Measurements from ENCODE around the gene CADPS2. TPM values are rescaled to one million over a fixed set of nuclear protein-coding genes. Genes with fewer than 3 reads are reported as not detected.

CADPS2 gene
- total and polyA plus RNA-seq, 2 donors (not counting 1 experiment from before 2014, with no cell fraction given): not detected

- WGBS (ENCODE audit: insufficient coverage): 67% methylated on average over 1 of the region's 1 CpG
- intact Hi-C loops (cut with micrococcal nuclease): no loop called here
- DNase-seq: no peak
- Histone ChIP-seq H4K20me1 (ENCODE audit: control insufficient read depth, insufficient read depth, low read length, poor library complexity, severe bottlenecking) (no peaks in the 10 kb centered on the region), H3K4me2 (replicated peaks; ENCODE audit: low read depth, low read length, poor library complexity, severe bottlenecking) (no peak overlapping the region), H3K4me3 (ENCODE audit: control extremely low read depth in 1 of 5, extremely low read depth in 1 of 5, insufficient read depth in 1 of 5, low read depth in 2 of 5, low read length in 4 of 5) (no peak overlapping the region), H3K79me2 (ENCODE audit: control insufficient read depth, insufficient read depth, low read length) (no peaks in the 10 kb centered on the region), H3K9me3 (ENCODE audit: control extremely low read depth in 1 of 3, control insufficient read depth in 2 of 3, insufficient read depth in 1 of 3, low read length in 2 of 3) (no peaks in the 10 kb centered on the region), H3K27me3 (replicated peaks in 1 of 4; ENCODE audit: control extremely low read depth in 1 of 4, control insufficient read depth in 3 of 4, insufficient read depth in 4 of 4, low read length in 3 of 4) (no peaks in the 10 kb centered on the region), H3K9ac (ENCODE audit: low read length) (no peak overlapping the region), H3K27ac (ENCODE audit: low read length in 2 of 2) (no peak overlapping the region), H3K4me1 (ENCODE audit: control insufficient read depth in 2 of 2, insufficient read depth in 2 of 2, low read length in 2 of 2) (no peaks in the 10 kb centered on the region), H2AFZ (ENCODE audit: insufficient read depth, low read depth, low read length, poor library complexity, severe bottlenecking) (no peak overlapping the region), H3K36me3 (replicated peaks in 1 of 2; ENCODE audit: control extremely low read depth in 1 of 2, control insufficient read depth in 1 of 2, extremely low read depth in 1 of 2, insufficient read depth in 2 of 2, low read length in 1 of 2) (no peaks in the 10 kb centered on the region)
- Mint-ChIP-seq H3K9me3 (ENCODE audit: insufficient read depth) (no peaks in the 10 kb centered on the region), H3K27ac (no peak overlapping the region), H3K4me3 (no peak overlapping the region), H3K27me3 (no peaks in the 10 kb centered on the region), H3K4me1 (no peaks in the 10 kb centered on the region)
- ChIA-PET CTCF (no interaction called here), POLR2A (no interaction called here)
- no peak for ATAC-seq (ENCODE audit: low read depth)
- TF ChIP-seq EZH2 (IDR thresholded peaks at IDR 0.05; ENCODE audit: borderline replicate concordance, insufficient read depth, low read depth, low read length, poor library complexity, severe bottlenecking) (no peak), CTCF (IDR thresholded peaks at IDR 0.05) (no peak)
These were observed 422.6 kb downstream of the CADPS2 start for GRCh38 chr7:122463631-122464030.

GRCh38 chr7:122460936-122461335 lies 425.3 kb downstream of the CADPS2 start:
- Mint-ChIP-seq H3K9me3 (ENCODE audit: insufficient read depth) (no peaks in the 10 kb centered on the region), H3K4me1 (no peaks in the 10 kb centered on the region), H3K27ac (no peak overlapping the region), H3K4me3 (no peak overlapping the region), H3K27me3 (no peaks in the 10 kb centered on the region)
- ChIA-PET POLR2A (no interaction called here), CTCF (no interaction called here)
- H3K36me3 ChIP-seq (replicated peaks in 1 of 2; ENCODE audit: control extremely low read depth in 1 of 2, control insufficient read depth in 1 of 2, extremely low read depth in 1 of 2, insufficient read depth in 2 of 2, low read length in 1 of 2): no peaks in the 10 kb centered on the region
- H4K20me1 ChIP-seq (ENCODE audit: control insufficient read depth, insufficient read depth, low read length, poor library complexity, severe bottlenecking): no peaks in the 10 kb centered on the region
- H3K4me2 ChIP-seq (replicated peaks; ENCODE audit: low read depth, low read length, poor library complexity, severe bottlenecking): no peak overlapping the region
- no peaks in the 10 kb centered on the region for H3K27me3 ChIP-seq (replicated peaks in 1 of 4; ENCODE audit: control extremely low read depth in 1 of 4, control insufficient read depth in 3 of 4, insufficient read depth in 4 of 4, low read length in 3 of 4)
- H3K4me3 ChIP-seq (ENCODE audit: control extremely low read depth in 1 of 5, extremely low read depth in 1 of 5, insufficient read depth in 1 of 5, low read depth in 2 of 5, low read length in 4 of 5): no peak overlapping the region
- intact Hi-C loops (cut with micrococcal nuclease): no loop called here
- TF ChIP-seq EZH2 (IDR thresholded peaks at IDR 0.05; ENCODE audit: borderline replicate concordance, insufficient read depth, low read depth, low read length, poor library complexity, severe bottlenecking) (no peak), CTCF (IDR thresholded peaks at IDR 0.05) (no peak)
- no peak for ATAC-seq (ENCODE audit: low read depth)
- no peak for DNase-seq
- no peaks in the 10 kb centered on the region for H3K9me3 ChIP-seq (ENCODE audit: control extremely low read depth in 1 of 3, control insufficient read depth in 2 of 3, insufficient read depth in 1 of 3, low read length in 2 of 3)
- H3K27ac ChIP-seq (ENCODE audit: low read length in 2 of 2): no peak overlapping the region
- no peak overlapping the region for H3K9ac ChIP-seq (ENCODE audit: low read length)
- H3K79me2 ChIP-seq (ENCODE audit: control insufficient read depth, insufficient read depth, low read length): no peaks in the 10 kb centered on the region
- H3K4me1 ChIP-seq (ENCODE audit: control insufficient read depth in 2 of 2, insufficient read depth in 2 of 2, low read length in 2 of 2): no peaks in the 10 kb centered on the region
- no CpG with 5 or more reads among the region's 2 CpGs for WGBS (ENCODE audit: insufficient coverage)
- no peak overlapping the region for H2AFZ ChIP-seq (ENCODE audit: insufficient read depth, low read depth, low read length, poor library complexity, severe bottlenecking)
